SK-N-SH (cell line): ENCODE results near the gene ARHGAP45. TPM values are rescaled to one million over a fixed set of nuclear protein-coding genes. Genes with fewer than 3 reads are reported as not detected.

Source experiments
- CTCF ChIA-PET: fragments of 300-600, 350-600 bp; formaldehyde crosslinking; extraction: SDS; loops from one replicate; lab custom pipeline; 2021; lab: Yijun Ruan, JAX
- POLR2A ChIA-PET: fragments of 350-600 bp; sonication (Branson Sonifier 250); formaldehyde crosslinking; extraction: SDS; loops from one replicate; lab custom pipeline; 2020; ENCODE audit warnings: antibody characterized with exemption, inconsistent platforms; lab: Yijun Ruan, JAX
- DNase-seq: peaks from one replicate; pipeline ENCODE4 v3.0.0; 2012
- H2AFZ ChIP-seq: fragments of 200-600 bp; sonication (generic); 2 replicates; pipeline ENCODE4 v1.8.1; 2016; ENCODE audit warnings: antibody characterized with exemption, mild to moderate bottlenecking, low read depth
- H3F3A ChIP-seq: fragments of 200-600 bp; sonication (generic); replicated peaks from 2 replicates; pipeline ENCODE3; 2016; ENCODE audit warnings: antibody characterized with exemption, mild to moderate bottlenecking; ENCODE audit not compliant: insufficient read depth
- H3K27ac ChIP-seq, 2 experiments: fragments of 200-500 bp in 1 of 2; fragments of 200-600 bp in 1 of 2; sonication (Bioruptor generic) in 1 of 2; sonication (generic), shearing (Covaris generic) in 1 of 2; 2 replicates each; pipeline versions ENCODE4 v1.5.1 to v1.6.1; 2014 to 2016; ENCODE audit warnings: low read depth in 2 of 2, inconsistent platforms in 1 of 2, low read length in 1 of 2, mild to moderate bottlenecking in 1 of 2, mixed read lengths in 1 of 2
- H3K27me3 ChIP-seq: fragments of 200-600 bp; sonication (generic), shearing (Covaris generic); 2 replicates; pipeline ENCODE4 v1.6.1; 2016; ENCODE audit warnings: mixed run types; ENCODE audit not compliant: insufficient read depth
- H3K36me3 ChIP-seq, 2 experiments: fragments of 200-500 bp in 1 of 2; fragments of 200-600 bp in 1 of 2; sonication (Bioruptor generic) in 1 of 2; sonication (generic) in 1 of 2; replicated peaks in 1 of 2; 2 replicates each; pipeline versions ENCODE3 to v1.5.1; 2014 to 2016; ENCODE audit warnings: low read length in 1 of 2, mild to moderate bottlenecking in 1 of 2; ENCODE audit not compliant: insufficient read depth in 2 of 2, control insufficient read depth in 1 of 2
- H3K4me1 ChIP-seq, 2 experiments: fragments of 200-500 bp in 1 of 2; fragments of 200-600 bp in 1 of 2; sonication (Bioruptor generic) in 1 of 2; sonication (generic), shearing (Covaris generic) in 1 of 2; 2 replicates each; pipeline versions ENCODE4 v1.5.1 to v1.6.1; 2014 to 2016; ENCODE audit warnings: low read depth in 1 of 2, low read length in 1 of 2, mixed run types in 1 of 2; ENCODE audit not compliant: insufficient read depth in 2 of 2, control insufficient read depth in 1 of 2
- H3K4me2 ChIP-seq: fragments of 200-600 bp; sonication (generic), shearing (Covaris generic); 2 replicates; pipeline ENCODE4 v1.6.1; 2017; ENCODE audit warnings: mixed run types
- H3K4me3 ChIP-seq, 2 experiments: fragments of 200-500 bp in 1 of 2; fragments of 200-600 bp in 1 of 2; sonication (Bioruptor generic) in 1 of 2; sonication (generic), shearing (Covaris generic) in 1 of 2; 2 replicates each; pipeline versions ENCODE4 v1.5.1 to v1.8.1; 2014 to 2016; ENCODE audit warnings: low read depth in 2 of 2, inconsistent platforms in 1 of 2, low read length in 1 of 2, mild to moderate bottlenecking in 1 of 2, mixed read lengths in 1 of 2, moderate library complexity in 1 of 2
- H3K79me2 ChIP-seq: fragments of 200-600 bp; sonication (generic); 2 replicates; pipeline ENCODE4 v1.8.1; 2017; ENCODE audit warnings: mild to moderate bottlenecking; ENCODE audit not compliant: insufficient read depth
- H3K9ac ChIP-seq: fragments of 200-600 bp; sonication (generic); 2 replicates; pipeline ENCODE4 v1.6.1; 2017; ENCODE audit warnings: mixed run types
- H3K9me2 ChIP-seq: fragments of 200-600 bp; sonication (generic); 2 replicates; pipeline ENCODE4 v1.6.1; 2017; ENCODE audit warnings: mixed run types
- H3K9me3 ChIP-seq: fragments of 200-600 bp; sonication (generic); 2 replicates; pipeline ENCODE4 v1.6.1; 2017; ENCODE audit warnings: mixed run types, mild to moderate bottlenecking, moderate library complexity
- H4K20me1 ChIP-seq: fragments of 200-600 bp; sonication (generic); 2 replicates; pipeline ENCODE4 v1.6.1; 2017; ENCODE audit warnings: mild to moderate bottlenecking, mixed run types; ENCODE audit not compliant: insufficient read depth
- EP300 ChIP-seq, 2 experiments: IDR thresholded peaks; 2 replicates each; pipeline versions ENCODE4 v1.4.0 to v1.6.1; 2012; ENCODE audit warnings: borderline replicate concordance in 1 of 2, low read depth in 1 of 2, low read length in 1 of 2
- FOSL2 ChIP-seq: IDR thresholded peaks from 2 replicates; pipeline ENCODE4 v1.4.0; 2012; ENCODE audit warnings: low read depth, mild to moderate bottlenecking, moderate library complexity, borderline replicate concordance
- FOXJ3 ChIP-seq: sonication (generic); formaldehyde crosslinking; IDR thresholded peaks from 2 replicates; pipeline ENCODE4 v1.5.1; 2020; ENCODE audit warnings: mild to moderate bottlenecking, missing genetic modification reagents
- FOXM1 ChIP-seq: IDR thresholded peaks from 2 replicates; pipeline ENCODE4 v1.4.0; 2012; ENCODE audit warnings: low read depth, mild to moderate bottlenecking
- MAX ChIP-seq: IDR thresholded peaks from 2 replicates; pipeline ENCODE4 v1.4.0; 2012; ENCODE audit warnings: low read depth
- NRF1 ChIP-seq: IDR thresholded peaks from 2 replicates; pipeline ENCODE4 v1.6.1; 2012; ENCODE audit warnings: low read depth, mild to moderate bottlenecking, low read length
- POLR2AphosphoS5 ChIP-seq: IDR thresholded peaks from 2 replicates; pipeline ENCODE4 v1.6.1; 2012; ENCODE audit warnings: low read depth, low read length
- RAD21 ChIP-seq: IDR thresholded peaks from 2 replicates; pipeline ENCODE4 v1.6.1; 2012; ENCODE audit warnings: mild to moderate bottlenecking, low read length
- REST ChIP-seq: IDR thresholded peaks from 2 replicates; pipeline ENCODE4 v1.6.1; 2012; ENCODE audit warnings: mild to moderate bottlenecking, low read depth, low read length, moderate library complexity
- RXRA ChIP-seq: IDR thresholded peaks from 2 replicates; pipeline ENCODE4 v1.4.0; 2012; ENCODE audit warnings: low read depth, mild to moderate bottlenecking, borderline replicate concordance
- SMC3 ChIP-seq: IDR thresholded peaks from 2 replicates; pipeline ENCODE4 v1.6.1; 2012; ENCODE audit warnings: low read depth, low read length, improper control_type of control experiment
- TAF1 ChIP-seq: IDR thresholded peaks from 2 replicates; pipeline ENCODE4 v1.6.1; 2012; ENCODE audit warnings: low read depth, mild to moderate bottlenecking, low read length, moderate library complexity, borderline replicate concordance
- WGBS: methylation state at CpG from one replicate; pipeline ENCODE4 v1.1.6; 2017; ENCODE audit warnings: low lambda C conversion rate; 5-methylcytosine and 5-hydroxymethylcytosine counted together
- polyA plus RNA-seq, 3 experiments: library from polyadenylated mRNA; depleted of rRNA; stranded (reverse); fragments of >200 nt; gene quantifications; 2 replicates each; pipeline ENCODE4 v1.2.3, GENCODE V29; 2012

ARHGAP45 gene
- polyA plus RNA-seq, 1 of the 3 experiments (the other 2 are of a cell fraction) = 4.2 TPM

- Histone ChIP-seq H3K4me1 (peaks cover 21 to 22% of the 10 kb centered on the region in 2 experiments; a peak in 3 of 4 replicates), H3K27ac (no peak overlapping the region), H3K79me2 (peaks cover 18% of the 10 kb centered on the region; the same call in 1 of the 2 replicates), H3K9me3 (no peaks in the 10 kb centered on the region), H3F3A (peaks cover 34% of the 10 kb centered on the region), H3K9me2 (no peaks in the 10 kb centered on the region), H3K4me2 (peak overlapping the region; percentile 98; the same call in 1 of the 2 replicates), H3K9ac (no peak overlapping the region), H3K4me3 (no peak overlapping the region), H3K27me3 (no peaks in the 10 kb centered on the region), H4K20me1 (peaks cover 21% of the 10 kb centered on the region; the same call in 1 of the 2 replicates), H3K36me3 (peaks cover 0 to 34% of the 10 kb centered on the region in 2 experiments), H2AFZ (no peak overlapping the region)
- no peak for DNase-seq
- no peak for TF ChIP-seq FOXM1
- TF ChIP-seq MAX = no peak
- no peak for TF ChIP-seq FOSL2
- TF ChIP-seq TAF1 = no peak
- TF ChIP-seq REST = no peak
- TF ChIP-seq RXRA = no peak
- TF ChIP-seq POLR2AphosphoS5 = no peak
- no peak for TF ChIP-seq FOXJ3
- no peak for TF ChIP-seq RAD21
- TF ChIP-seq SMC3 = no peak
- no peak for TF ChIP-seq EP300 (IDR thresholded peaks at IDR 0.05; ENCODE audit: borderline replicate concordance in 1 of 2, low read depth in 1 of 2, low read length in 1 of 2)
- no peak for TF ChIP-seq NRF1
- POLR2A ChIA-PET = interaction anchor here (1.3 kb wide), 1 partner anchor 24 kb away, joined by 3 read pairs; no protein-coding TSS in a partner anchor
- WGBS = 100% methylated on average over 10 of the region's 32 CpGs
- CTCF ChIA-PET = interaction anchor here (0.6 to 1.9 kb wide), 6 partner anchors 18 to 138 kb away, joined by 3 to 5 read pairs (median 4); no protein-coding TSS in a partner anchor
Measured at GRCh38 chr19:1105873-1106840, 39.2 kb downstream of the ARHGAP45 start.
